ENCODE results near the gene CHD8.
"Not testable (repeated sequence)": the region's sequence is repeated elsewhere in the genome, so short reads cannot be mapped to it uniquely, and the experiment has no call there.

CHD8 gene

GRCh38 chr14:21437063-21437901, 18.6 kb downstream of the CHD8 start:
- DNase-seq = peak; percentile 99

GRCh38 chr14:21436567-21437062, 19.3 kb downstream of the CHD8 start:
- DNase-seq = no peak

- no peak for DNase-seq
Observed at GRCh38 chr14:21431126-21431525, 24.8 kb downstream of the CHD8 start.

GRCh38 chr14:21428930-21429329, 27.0 kb downstream of the CHD8 start:
- no peak for DNase-seq

- DNase-seq = no peak
Observed at GRCh38 chr14:21426692-21427091, 29.2 kb downstream of the CHD8 start.

GRCh38 chr14:21419528-21419927, 36.4 kb downstream of the CHD8 start:
- DNase-seq = no peak

GRCh38 chr14:21415329-21415728, 40.6 kb downstream of the CHD8 start:
- DNase-seq = no peak

- no peak for DNase-seq
Observed at GRCh38 chr14:21414137-21414631, 41.7 kb downstream of the CHD8 start.

GRCh38 chr14:21408147-21408546, 47.8 kb downstream of the CHD8 start:
- no peak for DNase-seq

- no peak for DNase-seq
Observed at GRCh38 chr14:21406213-21406612, 49.7 kb downstream of the CHD8 start.

GRCh38 chr14:21405097-21405496, 50.8 kb downstream of the CHD8 start:
- DNase-seq = no peak

GRCh38 chr14:21399311-21399870, 56.5 kb downstream of the CHD8 start:
- no peak for DNase-seq

GRCh38 chr14:21398901-21399300, 57.0 kb downstream of the CHD8 start:
- no peak for DNase-seq

GRCh38 chr14:21395450-21395849, 60.5 kb downstream of the CHD8 start:
- DNase-seq = no peak

GRCh38 chr14:21385188-21385904, 70.6 kb downstream of the CHD8 start:
- DNase-seq = peak; percentile 9

GRCh38 chr14:21384494-21384851, 71.5 kb downstream of the CHD8 start:
- DNase-seq = no peak

GRCh38 chr14:21383848-21384493, 72.0 kb downstream of the CHD8 start, which contains the start of gene SUPT16H:
TSS of gene SUPT16H (minus strand) at chr14:21384019. CDS start at chr14:21383927, 92 bp downstream.
- peak; percentile 97 for DNase-seq

- peak; percentile 70 for DNase-seq
Observed at GRCh38 chr14:21382886-21383847, 72.8 kb downstream of the CHD8 start.

- DNase-seq = no peak
Observed at GRCh38 chr14:21382095-21382494, 73.8 kb downstream of the CHD8 start.

GRCh38 chr14:21379338-21379737, 76.6 kb downstream of the CHD8 start:
- no peak for DNase-seq

- DNase-seq = no peak
Observed at GRCh38 chr14:21373980-21374379, 81.9 kb downstream of the CHD8 start.

- not testable (repeated sequence) for DNase-seq
Observed at GRCh38 chr14:21372814-21373213, 83.1 kb downstream of the CHD8 start.
